CD14-positive monocyte (primary cell): ENCODE results near the gene SYT2. TPM values are rescaled to one million over a fixed set of nuclear protein-coding genes. Genes with fewer than 3 reads are reported as not detected.
A peak's percentile ranks its signal among the peaks of the same experiment; 100 is the strongest.

Experiments used
- DNase-seq, 3 donors: peaks; one replicate each; pipeline ENCODE4 v3.0.0-alpha.2; 2011 to 2022
- H2AFZ ChIP-seq: 2 replicates; pipeline ENCODE4 v1.6.0; 2012; ENCODE audit warnings: mild to moderate bottlenecking, low read depth, low read length, inconsistent platforms; ENCODE audit not compliant: insufficient read depth, poor library complexity, severe bottlenecking
- H3K27ac ChIP-seq, 2 donors: 1 replicate in 1 of 2; 2 replicates in 1 of 2; pipeline ENCODE4 v1.5.1; 2012 to 2013; ENCODE audit warnings: low read length in 2 of 2, control low read depth in 1 of 2, inconsistent platforms in 1 of 2, low read depth in 1 of 2, mild to moderate bottlenecking in 1 of 2
- H3K27me3 ChIP-seq, 2 donors: one replicate each; pipeline versions ENCODE4 v1.6.0 to v1.6.1; 2011 to 2013; ENCODE audit warnings: low read length in 2 of 2; ENCODE audit not compliant: control insufficient read depth in 2 of 2, insufficient read depth in 2 of 2
- H3K36me3 ChIP-seq, 2 donors: replicated peaks in 1 of 2; 1 replicate in 1 of 2; 2 replicates in 1 of 2; pipeline versions ENCODE4 v1.5.1 to v1.6.1; 2012 to 2013; ENCODE audit warnings: low read length in 2 of 2, control low read depth in 1 of 2, inconsistent platforms in 1 of 2, mild to moderate bottlenecking in 1 of 2; ENCODE audit not compliant: insufficient read depth in 2 of 2, control insufficient read depth in 1 of 2
- H3K4me1 ChIP-seq, 2 donors: 1 replicate in 1 of 2; 2 replicates in 1 of 2; pipeline versions ENCODE4 v1.5.1 to v1.6.1; 2012 to 2013; ENCODE audit warnings: low read length in 2 of 2, control low read depth in 1 of 2, inconsistent platforms in 1 of 2, mild to moderate bottlenecking in 1 of 2, moderate library complexity in 1 of 2; ENCODE audit not compliant: insufficient read depth in 2 of 2, control insufficient read depth in 1 of 2
- H3K4me2 ChIP-seq: replicated peaks from 2 replicates; pipeline ENCODE3; 2012; ENCODE audit warnings: low read length, moderate library complexity, mild to moderate bottlenecking; ENCODE audit not compliant: poor library complexity, severe bottlenecking; ENCODE audit errors: extremely low read depth
- H3K4me3 ChIP-seq, 3 experiments: fragments of 200-600 bp in 1 of 3; sonication (generic) in 1 of 3; replicated peaks in 1 of 3; 1 replicate in 2 of 3; 2 replicates in 1 of 3; pipeline ENCODE4 v1.5.1; 2011 to 2013; ENCODE audit warnings: low read length in 3 of 3, mild to moderate bottlenecking in 3 of 3, control low read depth in 2 of 3, low read depth in 2 of 3, inconsistent platforms in 1 of 3, moderate library complexity in 1 of 3
- H3K79me2 ChIP-seq: 2 replicates; pipeline ENCODE4 v1.6.0; 2012; ENCODE audit warnings: mild to moderate bottlenecking, control low read depth, inconsistent platforms, low read length, moderate library complexity; ENCODE audit not compliant: insufficient read depth
- H3K9ac ChIP-seq: 2 replicates; pipeline ENCODE4 v1.6.0; 2017; ENCODE audit warnings: low read length, mild to moderate bottlenecking; ENCODE audit not compliant: insufficient read depth, poor library complexity, severe bottlenecking
- H3K9me3 ChIP-seq, 2 donors: replicated peaks in 1 of 2; 1 replicate in 1 of 2; 2 replicates in 1 of 2; pipeline versions ENCODE4 v1.5.1 to v1.6.1; 2012 to 2013; ENCODE audit warnings: low read length in 2 of 2, control low read depth in 1 of 2; ENCODE audit not compliant: control insufficient read depth in 1 of 2, insufficient read depth in 1 of 2
- H4K20me1 ChIP-seq: 2 replicates; pipeline ENCODE4 v1.6.0; 2012; ENCODE audit warnings: mild to moderate bottlenecking, low read length, control low read depth, moderate library complexity; ENCODE audit not compliant: insufficient read depth
- H3K27ac Mint-ChIP-seq, 7 donors: one replicate each; pipeline ENCODE4 v1.8.0; 2020; ENCODE audit warnings: mild to moderate bottlenecking in 7 of 7, mixed read lengths in 7 of 7, moderate library complexity in 6 of 7, inconsistent platforms in 2 of 7
- H3K27me3 Mint-ChIP-seq, 3 donors: one replicate each; pipeline ENCODE4 v1.8.0; 2021 to 2022; ENCODE audit warnings: low read depth in 3 of 3, mild to moderate bottlenecking in 3 of 3, mixed read lengths in 3 of 3, moderate library complexity in 3 of 3, inconsistent platforms in 1 of 3
- H3K36me3 Mint-ChIP-seq, 2 donors: one replicate each; pipeline ENCODE4 v1.8.0; 2020; ENCODE audit warnings: mixed read lengths in 2 of 2, inconsistent platforms in 1 of 2, mild to moderate bottlenecking in 1 of 2
- H3K4me1 Mint-ChIP-seq: one replicate; pipeline ENCODE4 v1.8.0; 2020; ENCODE audit warnings: mild to moderate bottlenecking, mixed read lengths
- H3K4me3 Mint-ChIP-seq, 2 donors: one replicate each; pipeline ENCODE4 v1.8.0; 2020; ENCODE audit warnings: mild to moderate bottlenecking in 2 of 2, mixed read lengths in 2 of 2, moderate library complexity in 1 of 2
- H3K9me3 Mint-ChIP-seq, 7 donors: one replicate each; pipeline ENCODE4 v1.8.0; 2020 to 2022; ENCODE audit warnings: mixed read lengths in 7 of 7, mild to moderate bottlenecking in 6 of 7, moderate library complexity in 6 of 7, inconsistent platforms in 2 of 7
- CTCF ChIP-seq: fragments of 200-600 bp; IDR thresholded peaks from one replicate; pipeline ENCODE4 v1.8.0; 2022; ENCODE audit warnings: antibody characterized with exemption, mild to moderate bottlenecking
- WGBS: methylation state at CpG from one replicate; pipeline ENCODE4 v1.1.5; 2013; ENCODE audit warnings: missing lambda C conversion rate; ENCODE audit not compliant: insufficient coverage; 5-methylcytosine and 5-hydroxymethylcytosine counted together
- intact Hi-C, 2 donors: fragments of 100-400 bp; cut with micrococcal nuclease; formaldehyde crosslinking; loops; one replicate each; pipeline versions ENCODE4 v1.15.0 to v1.15.1; 2023
- polyA plus RNA-seq, 3 donors: library from polyadenylated mRNA; depleted of rRNA in 1 of 3; unstranded in 2 of 3; stranded (reverse) in 1 of 3; fragments of 300-500 nt in 2 of 3; fragments of >200 nt in 1 of 3; fragmentation: Illumina TruSeq in 2 of 3; gene quantifications; 1 replicate in 2 of 3; 2 replicates in 1 of 3; pipeline ENCODE4 v1.2.3, GENCODE V29; 2012 to 2021

Gene SYT2
- polyA plus RNA-seq, 3 donors = not detected

- Histone ChIP-seq H3K4me2 (no peak overlapping the region), H3K9me3 (no peaks in the 10 kb centered on the region), H4K20me1 (peaks cover 34% of the 10 kb centered on the region), H3K9ac (no peak overlapping the region), H2AFZ (no peak overlapping the region), H3K27me3 (peaks cover 16 to 17% of the 10 kb centered on the region in 2 donors), H3K79me2 (no peaks in the 10 kb centered on the region), H3K4me3 (no peak overlapping the region), H3K4me1 (peaks cover 5 to 9% of the 10 kb centered on the region in 2 donors), H3K27ac (no peak overlapping the region), H3K36me3 (peaks cover 11 to 62% of the 10 kb centered on the region in 2 donors)
- no peak for DNase-seq
- peaks cover 10 to 52% (median 25%) of the 10 kb centered on the region in 3 donors for H3K27me3 Mint-ChIP-seq
- no peak for TF ChIP-seq CTCF
- intact Hi-C loops = no loop called here
- WGBS = 84% methylated on average over 5 of the region's 6 CpGs
- no peak overlapping the region for H3K27ac Mint-ChIP-seq
- H3K4me1 Mint-ChIP-seq = peaks cover 6% of the 10 kb centered on the region
- peaks cover 0 to 3% (median 0%) of the 10 kb centered on the region in 7 donors for H3K9me3 Mint-ChIP-seq
- peaks cover 76% of the 10 kb centered on the region in 2 donors for H3K36me3 Mint-ChIP-seq
- no peak overlapping the region for H3K4me3 Mint-ChIP-seq
Observed at GRCh38 chr1:202578565-202578964, 131.7 kb downstream of the SYT2 start.

GRCh38 chr1:202578001-202578504, 132.2 kb downstream of the SYT2 start:
- H3K4me1 Mint-ChIP-seq = peaks cover 6% of the 10 kb centered on the region

More at GRCh38 chr1:202578001-202578504, 132.2 kb downstream of the SYT2 start:
- H3K9me3 ChIP-seq = no peaks in the 10 kb centered on the region
- intact Hi-C loops = no loop called here
- H3K27me3 ChIP-seq = peaks cover 16 to 18% of the 10 kb centered on the region in 2 donors
- peaks cover 11 to 62% of the 10 kb centered on the region in 2 donors for H3K36me3 ChIP-seq
- DNase-seq = no peak
- H3K36me3 Mint-ChIP-seq = peaks cover 76% of the 10 kb centered on the region in 2 donors
- no peaks in the 10 kb centered on the region for H3K79me2 ChIP-seq
- peaks cover 5 to 9% of the 10 kb centered on the region in 2 donors for H3K4me1 ChIP-seq
- H3K4me2 ChIP-seq = no peak overlapping the region
- H4K20me1 ChIP-seq = peaks cover 33% of the 10 kb centered on the region
- no peak overlapping the region for H3K27ac Mint-ChIP-seq
- no peak overlapping the region for H3K27ac ChIP-seq
- no peak overlapping the region for H3K4me3 ChIP-seq
- H2AFZ ChIP-seq = no peak overlapping the region
- peak overlapping the region in 1 of 2 donors; percentile 58 for H3K4me3 Mint-ChIP-seq
- WGBS = 94% methylated on average over 2 of the region's 4 CpGs
- H3K9me3 Mint-ChIP-seq = peaks cover 0 to 3% (median 0%) of the 10 kb centered on the region in 7 donors
- H3K27me3 Mint-ChIP-seq = peaks cover 10 to 53% (median 28%) of the 10 kb centered on the region in 3 donors
- TF ChIP-seq CTCF = no peak
- H3K9ac ChIP-seq = no peak overlapping the region
